Keratinocyte (primary cell): ENCODE data around the gene ODAD2.

Experiments
- EZH2 ChIP-seq: IDR thresholded peaks from one replicate; pipeline ENCODE4 v1.6.1; 2012; ENCODE audit warnings: inconsistent platforms, mild to moderate bottlenecking, low read length, moderate library complexity
- TF ChIP-seq, protein P1 (sequence below), 3 experiments: IDR thresholded peaks in 1 of 3; conservative IDR thresholded peaks in 1 of 3; optimal IDR thresholded peaks in 1 of 3; 2 replicates in 2 of 3; 3 replicates in 1 of 3; pipeline versions ENCODE3 to v1.5.1; 2011; ENCODE audit warnings: low read length in 3 of 3, mild to moderate bottlenecking in 3 of 3, moderate library complexity in 2 of 3, control low read depth in 1 of 3, inconsistent platforms in 1 of 3; ENCODE audit not compliant: insufficient read depth in 2 of 3; ENCODE audit errors: extremely low read depth in 1 of 3

DNA sequence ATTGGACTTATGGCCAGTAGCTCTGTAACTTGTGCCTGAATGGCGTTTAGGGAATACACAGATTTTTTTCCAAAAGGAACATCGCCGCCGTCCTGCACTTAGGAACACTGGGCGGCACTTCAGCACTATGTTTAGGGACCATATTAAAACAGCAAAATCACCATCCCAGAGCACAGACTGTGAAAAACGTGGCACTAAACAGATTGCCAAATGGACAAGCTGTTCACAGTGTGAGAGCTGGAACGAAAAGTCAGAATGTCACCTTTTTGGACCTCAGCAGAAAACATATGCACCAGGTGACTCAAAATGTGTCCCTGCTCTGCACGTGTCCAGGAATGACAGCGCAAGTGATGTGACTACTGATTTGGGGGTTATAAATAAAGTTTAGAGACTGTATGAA lies 87.9 kb downstream of the ODAD2 start:
- TF ChIP-seq, protein P1, sequence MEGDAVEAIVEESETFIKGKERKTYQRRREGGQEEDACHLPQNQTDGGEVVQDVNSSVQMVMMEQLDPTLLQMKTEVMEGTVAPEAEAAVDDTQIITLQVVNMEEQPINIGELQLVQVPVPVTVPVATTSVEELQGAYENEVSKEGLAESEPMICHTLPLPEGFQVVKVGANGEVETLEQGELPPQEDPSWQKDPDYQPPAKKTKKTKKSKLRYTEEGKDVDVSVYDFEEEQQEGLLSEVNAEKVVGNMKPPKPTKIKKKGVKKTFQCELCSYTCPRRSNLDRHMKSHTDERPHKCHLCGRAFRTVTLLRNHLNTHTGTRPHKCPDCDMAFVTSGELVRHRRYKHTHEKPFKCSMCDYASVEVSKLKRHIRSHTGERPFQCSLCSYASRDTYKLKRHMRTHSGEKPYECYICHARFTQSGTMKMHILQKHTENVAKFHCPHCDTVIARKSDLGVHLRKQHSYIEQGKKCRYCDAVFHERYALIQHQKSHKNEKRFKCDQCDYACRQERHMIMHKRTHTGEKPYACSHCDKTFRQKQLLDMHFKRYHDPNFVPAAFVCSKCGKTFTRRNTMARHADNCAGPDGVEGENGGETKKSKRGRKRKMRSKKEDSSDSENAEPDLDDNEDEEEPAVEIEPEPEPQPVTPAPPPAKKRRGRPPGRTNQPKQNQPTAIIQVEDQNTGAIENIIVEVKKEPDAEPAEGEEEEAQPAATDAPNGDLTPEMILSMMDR (optimal IDR thresholded peaks at IDR 0.05 in 1 of 3, IDR thresholded peaks at IDR 0.05 in 1 of 3, conservative IDR thresholded peaks at IDR 0.05 in 1 of 3; ENCODE audit: extremely low read depth in 1 of 3, insufficient read depth in 2 of 3, low read length in 3 of 3): no peak
- TF ChIP-seq EZH2: no peak
